NCI-H748 (cell line): ENCODE measurements around the gene JSRP1.

ENCODE experiments used
- DNase-seq: peaks from one replicate; lab custom pipeline; 2025; ENCODE audit not compliant: unreplicated experiment; lab: John Stamatoyannopoulos, UW

Gene JSRP1

DNA sequence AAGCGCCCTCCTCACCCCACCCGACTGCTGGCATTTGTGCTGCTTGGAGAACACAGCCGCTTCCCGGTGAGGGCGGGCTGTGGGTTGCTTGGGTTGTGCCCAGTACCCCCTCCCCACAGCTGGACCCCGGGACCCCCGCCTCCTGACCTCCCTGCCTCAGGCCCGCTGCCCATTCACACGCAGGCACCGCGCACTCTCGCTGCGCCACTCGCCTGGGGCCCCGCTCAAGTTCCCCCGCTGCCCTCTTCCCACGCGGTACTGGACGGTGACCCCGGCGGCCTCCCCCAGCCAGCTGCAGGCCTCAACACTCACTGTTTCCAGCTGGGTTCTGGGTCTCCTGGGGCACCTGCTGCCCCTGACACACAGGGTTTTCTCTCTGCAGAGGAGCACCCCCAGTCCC lies 36.5 kb downstream of the JSRP1 start:
- no peak for DNase-seq

DNA sequence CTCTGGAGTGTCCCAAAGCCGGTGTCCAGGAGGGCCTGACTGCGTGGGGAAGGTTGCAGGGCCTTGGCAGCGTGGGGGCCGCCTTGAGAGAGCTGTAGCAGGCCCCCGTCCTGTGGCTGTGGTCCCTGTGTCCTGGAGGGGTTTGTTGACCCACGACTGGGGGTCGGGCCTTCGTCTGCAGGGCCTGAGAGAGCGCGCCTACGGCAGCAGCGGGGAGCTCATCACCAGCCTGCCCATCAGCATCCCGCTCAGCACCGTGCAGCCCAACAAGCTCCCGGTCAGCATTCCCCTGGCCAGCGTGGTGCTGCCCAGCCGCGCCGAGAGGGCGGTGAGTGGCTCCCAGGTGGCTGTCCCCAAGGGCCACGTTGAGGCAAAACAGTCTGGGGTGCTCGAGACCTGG lies 38.6 kb downstream of the JSRP1 start:
- DNase-seq = no peak

DNA sequence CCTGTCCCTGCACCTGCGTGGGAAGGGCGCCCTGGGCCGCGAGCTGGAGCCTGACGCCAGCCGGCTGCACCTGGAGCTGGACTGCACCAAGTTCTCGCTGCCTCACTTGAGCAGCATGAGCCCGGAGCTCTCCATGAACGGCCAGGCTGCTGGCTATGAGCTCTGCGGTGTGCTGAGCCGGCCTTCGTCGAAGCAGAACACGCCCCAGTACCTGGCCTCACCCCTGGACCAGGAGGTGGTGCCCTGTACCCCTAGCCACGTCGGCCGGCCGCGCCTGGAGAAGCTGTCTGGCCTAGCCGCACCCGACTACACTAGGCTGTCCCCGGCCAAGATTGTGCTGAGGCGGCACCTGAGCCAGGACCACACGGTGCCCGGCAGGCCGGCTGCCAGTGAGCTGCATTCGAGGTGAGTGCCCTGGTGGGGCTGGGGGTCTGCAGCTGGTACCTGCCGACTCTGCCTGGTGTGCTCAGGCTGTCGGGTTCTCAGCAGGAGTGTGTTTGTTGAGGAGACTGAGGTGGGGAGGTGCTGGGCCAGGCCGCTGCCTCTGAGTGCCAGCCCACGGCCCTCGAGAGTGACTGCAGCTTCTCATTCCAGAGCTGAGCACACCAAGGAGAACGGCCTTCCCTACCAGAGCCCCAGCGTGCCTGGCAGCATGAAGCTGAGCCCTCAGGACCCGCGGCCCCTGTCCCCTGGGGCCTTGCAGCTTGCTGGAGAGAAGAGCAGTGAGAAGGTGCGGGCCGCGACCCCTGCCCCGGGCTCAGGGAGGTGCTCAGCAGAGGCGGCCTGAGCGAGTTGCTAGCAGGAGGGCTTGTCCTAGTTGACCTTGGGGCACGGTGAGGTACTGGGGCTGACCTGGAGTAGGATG lies 39.6 kb downstream of the JSRP1 start:
- no peak for DNase-seq

DNA sequence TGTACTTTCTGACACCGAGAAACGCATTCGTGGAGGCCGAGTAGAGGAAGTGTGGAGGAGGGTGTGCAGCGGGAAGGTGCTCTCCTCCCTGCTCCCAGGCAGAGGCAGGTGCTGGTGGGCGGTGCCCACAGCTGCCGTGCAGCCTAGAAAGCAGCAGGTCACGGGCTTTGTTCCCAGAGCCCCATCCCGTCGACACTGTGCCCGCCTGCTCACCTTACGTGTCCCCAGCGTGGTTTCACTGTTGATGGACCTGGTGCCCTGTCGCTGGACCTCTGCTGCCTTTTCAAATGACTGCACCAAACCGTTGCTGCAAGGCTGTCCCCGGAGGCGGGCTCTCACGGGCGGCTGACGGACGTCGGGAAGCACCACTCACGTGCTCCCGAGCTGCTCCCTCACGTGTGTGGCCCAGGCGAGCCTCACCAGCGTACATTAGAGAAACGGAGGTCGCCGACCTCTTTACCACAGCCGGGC lies 40.9 kb downstream of the JSRP1 start:
- DNase-seq = no peak

DNA sequence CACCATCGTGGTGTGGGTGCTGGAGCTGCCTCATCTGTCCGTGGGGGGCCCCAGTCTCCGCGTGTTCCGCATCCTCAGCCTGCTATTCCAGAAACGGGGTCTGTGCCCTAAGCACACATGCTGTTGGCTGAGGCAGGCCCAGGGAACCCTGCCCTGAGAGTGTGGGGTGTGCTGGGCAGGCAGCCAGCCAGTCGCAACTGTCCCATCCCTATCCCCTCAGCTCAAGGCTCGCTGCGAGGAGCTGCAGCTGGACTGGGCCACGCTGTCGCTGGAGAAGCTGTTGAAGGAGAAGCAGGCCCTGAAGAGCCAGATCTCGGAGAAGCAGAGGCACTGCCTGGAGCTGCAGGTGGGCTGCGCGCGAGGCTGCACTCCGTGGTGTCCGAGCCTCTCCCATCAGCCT lies 42.0 kb downstream of the JSRP1 start:
- DNase-seq = no peak

DNA sequence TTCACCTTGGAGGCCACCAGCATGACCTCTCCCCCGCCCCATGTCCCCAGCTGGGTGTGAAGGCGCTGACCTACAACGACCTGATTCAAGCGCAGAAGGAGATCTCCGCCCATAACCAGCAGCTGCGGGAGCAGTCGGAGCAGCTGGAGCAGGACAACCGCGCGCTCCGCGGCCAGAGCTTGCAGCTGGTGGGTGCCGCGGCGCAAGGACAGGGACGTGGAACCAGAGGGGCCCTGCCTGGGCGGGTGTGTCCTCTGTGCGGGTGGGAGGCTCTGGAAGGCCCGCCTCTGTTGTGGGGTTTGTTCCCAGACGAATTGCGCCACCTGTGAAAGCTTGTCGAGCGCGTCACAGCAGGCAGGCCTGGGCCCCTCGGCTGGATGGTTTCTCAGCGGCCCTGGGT lies 42.4 kb downstream of the JSRP1 start:
- DNase-seq = no peak

DNA sequence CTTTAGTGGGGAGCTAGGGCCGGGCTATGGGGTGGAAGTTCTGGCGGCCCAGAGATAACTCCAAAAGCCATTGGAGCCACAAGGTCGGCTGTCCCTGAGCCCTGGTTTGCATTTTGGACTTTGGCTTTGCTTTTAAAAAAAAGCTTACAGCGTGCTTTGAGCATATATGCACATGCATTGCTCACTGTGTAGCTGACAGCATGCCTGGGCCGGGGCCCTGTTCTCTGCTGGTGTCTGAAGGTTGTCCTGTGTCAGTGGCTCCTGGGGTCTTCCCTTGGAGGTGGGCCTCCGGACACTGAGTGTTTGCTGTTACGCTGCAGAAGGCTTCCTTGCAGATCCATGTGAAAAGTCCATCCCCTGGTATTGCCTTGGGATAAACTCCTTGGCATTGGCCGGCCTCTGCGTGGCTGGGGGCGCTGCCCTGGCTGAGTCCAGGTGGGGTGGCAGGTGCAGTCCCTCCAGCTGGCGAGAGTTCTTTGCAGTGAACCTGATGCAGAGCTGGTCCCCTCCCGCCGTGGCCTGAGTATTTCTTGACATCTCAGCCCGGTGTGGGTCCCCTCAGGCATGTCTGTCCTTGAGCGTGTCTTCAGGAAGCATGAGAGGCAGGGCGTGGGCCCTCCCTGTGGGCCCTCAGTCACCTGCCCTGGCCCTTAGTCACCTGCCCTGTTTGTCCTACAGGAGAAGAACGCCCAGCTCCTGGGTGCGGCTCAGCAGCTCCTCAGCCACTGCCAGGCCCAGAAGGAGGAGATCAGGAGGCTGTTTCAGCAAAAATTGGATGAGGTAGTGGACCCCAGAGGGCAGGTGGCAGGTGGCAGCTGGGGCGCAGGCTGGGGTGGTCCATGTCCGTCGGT lies 43.1 kb downstream of the JSRP1 start:
- no peak for DNase-seq

DNA sequence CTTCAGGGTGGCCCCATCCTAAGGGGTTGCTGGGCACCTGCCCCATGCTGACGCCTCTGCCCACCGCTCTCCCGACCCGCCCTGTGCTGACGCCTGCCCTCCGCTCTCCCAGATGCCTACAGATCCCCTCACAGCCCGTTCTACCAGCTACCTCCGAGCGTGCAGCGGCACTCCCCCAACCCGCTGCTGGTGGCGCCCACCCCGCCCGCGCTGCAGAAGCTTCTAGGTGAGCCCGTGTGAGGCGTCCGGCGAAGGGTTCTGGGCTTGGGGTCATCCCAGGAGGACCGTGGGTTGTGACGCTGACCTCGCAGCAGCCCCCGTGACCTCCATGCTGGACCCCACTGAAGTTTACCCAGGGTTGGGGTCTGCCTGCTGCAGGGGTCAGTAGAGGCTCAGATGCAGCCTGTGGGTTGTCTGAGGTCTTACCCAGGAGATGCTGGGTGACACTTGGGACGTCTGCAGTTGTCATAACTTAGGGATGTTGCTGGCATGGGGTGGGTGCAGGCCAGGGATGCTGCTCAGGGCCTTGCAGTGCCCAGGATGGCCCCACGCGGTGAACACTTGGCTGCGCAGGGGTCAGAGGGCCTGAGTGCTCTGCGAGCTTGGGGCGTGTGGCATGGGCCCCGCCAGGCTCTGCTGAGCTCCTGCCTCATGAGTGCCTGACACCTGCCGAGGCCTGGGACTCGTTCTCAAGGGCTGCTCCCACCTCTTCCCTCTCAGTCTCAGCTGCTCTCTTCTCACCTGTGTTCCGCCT lies 45.1 kb downstream of the JSRP1 start:
- DNase-seq = no peak

DNA sequence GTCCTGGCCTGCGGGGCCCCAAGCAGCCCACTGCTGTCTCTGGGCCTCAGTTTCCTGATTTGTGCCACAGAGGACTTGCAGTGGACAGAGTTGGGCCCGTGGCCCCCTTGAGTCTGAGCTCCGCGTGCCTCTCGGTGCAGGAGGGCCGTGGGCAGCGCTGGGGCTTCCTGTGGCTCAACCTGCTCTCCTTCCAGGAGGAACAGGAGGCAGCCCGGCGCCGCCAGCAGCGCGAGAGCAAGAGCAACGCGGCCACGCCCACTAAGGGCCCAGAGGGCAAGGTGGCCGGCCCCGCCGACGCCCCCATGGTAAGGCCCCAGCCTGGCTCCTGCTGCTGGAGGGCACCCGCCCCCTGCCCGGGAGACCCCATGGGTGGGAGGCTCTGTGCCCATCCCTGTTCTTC lies 46.0 kb downstream of the JSRP1 start:
- no peak for DNase-seq

DNA sequence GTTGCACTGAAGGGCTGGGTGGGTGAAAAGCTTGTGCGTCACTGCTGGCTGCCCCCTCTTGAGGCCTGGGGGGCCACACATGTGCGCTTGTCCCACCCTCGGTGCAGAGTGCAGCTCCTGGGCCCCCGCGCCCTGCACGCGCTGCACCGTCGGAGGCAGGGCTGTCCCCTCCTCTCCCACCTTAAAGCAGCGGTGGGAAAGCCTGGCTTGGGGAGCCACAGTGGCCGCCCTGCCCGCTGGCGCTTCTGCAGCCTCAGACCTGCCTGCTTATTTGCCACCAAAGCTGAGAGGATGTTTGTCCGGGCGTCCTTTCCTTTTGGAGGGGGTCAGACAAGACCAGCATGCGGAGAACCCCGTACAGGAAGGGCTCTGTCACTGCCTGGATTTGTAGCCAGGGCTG lies 46.8 kb downstream of the JSRP1 start:
- no peak for DNase-seq

DNA sequence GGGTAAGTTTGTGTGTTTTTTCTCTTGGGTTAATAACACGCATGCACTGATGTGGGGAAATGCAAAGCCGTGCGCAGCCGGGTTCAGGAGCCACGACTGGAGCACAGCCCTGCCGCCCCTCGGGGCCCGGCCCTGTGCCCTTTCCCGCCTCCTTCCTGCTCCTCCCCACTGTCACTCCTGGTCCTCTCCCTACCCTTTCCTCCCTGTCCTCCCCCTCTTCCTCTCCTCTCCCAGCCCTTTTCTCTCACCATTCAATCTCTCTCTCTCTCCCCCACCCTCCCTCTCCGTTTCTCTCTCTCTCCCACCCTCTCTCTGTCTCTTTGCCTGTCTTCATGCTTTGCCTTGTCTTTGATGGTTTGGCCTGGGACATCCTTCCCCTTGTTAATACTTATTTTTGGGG lies 47.2 kb downstream of the JSRP1 start:
- no peak for DNase-seq

DNA sequence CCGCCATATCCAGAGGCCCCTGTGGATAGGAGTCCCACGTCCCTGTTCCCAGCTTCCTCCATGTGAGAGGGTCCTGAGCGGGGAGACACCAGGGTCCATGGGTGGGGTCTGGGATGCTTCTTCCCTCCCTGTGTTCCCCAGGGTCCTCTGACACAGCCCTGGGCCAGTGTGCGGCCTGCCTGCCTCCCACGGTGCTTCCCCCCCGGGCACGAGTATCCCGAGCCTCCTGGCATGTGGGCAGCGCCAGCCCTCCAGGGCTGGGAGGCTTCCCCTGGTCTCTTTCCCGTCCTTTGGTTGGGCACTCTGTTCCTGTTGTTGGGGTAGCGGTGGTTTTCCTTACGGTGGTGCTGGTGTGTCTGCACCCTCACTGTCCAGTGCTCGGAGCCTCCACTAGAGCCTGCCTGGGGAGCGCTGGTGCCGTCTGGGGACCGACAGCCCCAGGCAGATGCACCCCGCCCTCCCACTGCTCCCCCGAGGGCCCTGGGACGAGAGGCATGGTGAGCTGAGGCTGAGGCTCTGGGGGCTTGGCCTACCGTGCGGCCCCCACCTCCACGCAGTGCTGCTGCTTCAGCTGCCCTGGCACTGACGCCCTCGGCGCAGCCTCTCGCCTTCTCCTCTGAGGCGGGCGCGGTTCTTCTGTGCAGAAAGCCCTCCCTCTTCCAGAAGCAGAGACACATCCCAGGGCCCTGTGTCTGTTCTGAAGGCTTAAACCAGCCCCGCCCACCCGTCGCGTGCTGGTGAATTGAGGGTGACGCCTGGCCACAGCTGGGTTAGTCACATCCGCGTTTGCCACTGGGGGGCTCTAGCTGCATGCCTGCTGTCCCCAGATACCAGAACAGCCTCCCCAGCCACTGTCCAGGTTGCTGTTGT lies 48.0 kb downstream of the JSRP1 start:
- no peak for DNase-seq

DNA sequence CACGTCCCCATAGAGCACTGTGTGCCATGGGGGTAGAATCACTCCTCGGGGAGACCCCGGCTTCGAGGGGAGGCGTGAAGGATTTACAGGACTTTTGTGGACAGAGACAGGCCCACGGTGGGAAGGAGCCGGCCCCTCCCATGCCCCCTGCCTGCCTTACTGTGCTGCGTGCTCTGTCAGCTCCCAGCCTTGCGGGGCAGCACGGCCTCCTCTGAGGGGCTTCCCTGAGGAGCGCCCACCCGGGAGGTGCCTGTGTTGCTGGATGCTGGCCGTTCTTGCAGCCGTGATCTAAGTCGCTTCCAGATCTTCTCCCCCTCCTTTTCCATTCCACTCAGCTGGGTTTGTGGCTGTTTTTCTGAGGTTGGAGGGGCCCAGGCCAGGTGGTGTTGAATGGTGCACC lies 49.2 kb downstream of the JSRP1 start:
- DNase-seq = no peak

DNA sequence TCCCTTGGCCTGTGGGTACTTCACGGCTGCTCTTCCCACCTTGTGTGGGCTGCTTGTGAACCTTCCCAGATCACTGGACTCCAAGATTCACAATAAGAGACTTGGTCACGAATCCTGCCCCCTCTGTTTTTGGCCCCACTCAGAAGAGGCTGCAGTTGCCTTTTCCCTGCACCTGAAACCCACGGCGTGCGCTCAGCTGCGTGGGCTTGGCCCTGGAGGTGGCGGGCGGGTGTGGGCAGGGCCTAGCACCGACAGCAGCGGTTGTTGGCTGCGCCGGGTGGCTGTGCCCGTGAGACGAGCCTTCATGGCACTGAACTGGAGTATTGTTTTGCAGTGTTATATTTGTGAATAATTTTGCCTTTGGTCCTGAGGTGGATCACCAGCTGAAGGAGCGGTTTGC lies 53.9 kb downstream of the JSRP1 start:
- DNase-seq = no peak
